Thymus (tissue), 11 donors: ENCODE results near the gene NEDD9. TPM values are rescaled to one million over a fixed set of nuclear protein-coding genes. Genes with fewer than 3 reads are reported as not detected.

Experiments used
- DNase-seq, 9 donors: peaks; one replicate each; pipeline ENCODE4 v3.0.0-alpha.2; 2013; ENCODE audit warnings: low spot score in 9 of 9, low read depth in 6 of 9, missing footprints in 1 of 9
- H3K27ac ChIP-seq, 2 donors: one replicate each; pipeline ENCODE4 v1.5.1; 2013; ENCODE audit warnings: control low read depth in 1 of 2, low read depth in 1 of 2, low read length in 1 of 2, mild to moderate bottlenecking in 1 of 2, moderate library complexity in 1 of 2
- H3K27me3 ChIP-seq, 2 donors: one replicate each; pipeline ENCODE4 v1.5.1; 2013; ENCODE audit warnings: low read length in 1 of 2; ENCODE audit not compliant: control insufficient read depth in 2 of 2, insufficient read depth in 1 of 2
- H3K36me3 ChIP-seq, 2 donors: one replicate each; pipeline ENCODE4 v1.5.1; 2013; ENCODE audit warnings: low read length in 1 of 2, mild to moderate bottlenecking in 1 of 2, moderate library complexity in 1 of 2; ENCODE audit not compliant: control insufficient read depth in 2 of 2, insufficient read depth in 2 of 2
- H3K4me1 ChIP-seq, 2 donors: one replicate each; pipeline ENCODE4 v1.5.1; 2013; ENCODE audit warnings: low read length in 2 of 2; ENCODE audit not compliant: control insufficient read depth in 2 of 2, insufficient read depth in 2 of 2
- H3K4me3 ChIP-seq, 2 donors: one replicate each; pipeline ENCODE4 v1.5.1; 2013; ENCODE audit warnings: low read length in 2 of 2, control low read depth in 1 of 2, mild to moderate bottlenecking in 1 of 2
- H3K9me3 ChIP-seq, 2 donors: one replicate each; pipeline ENCODE4 v1.5.1; 2013; ENCODE audit warnings: low read length in 1 of 2, mild to moderate bottlenecking in 1 of 2; ENCODE audit not compliant: control insufficient read depth in 2 of 2, insufficient read depth in 1 of 2
- WGBS: extraction: QIAGEN DNeasy Blood & Tissue Kit; methylation state at CpG from one replicate; pipeline ENCODE4 v1.1.7; 2013; 5-methylcytosine and 5-hydroxymethylcytosine counted together
- polyA plus RNA-seq: library from polyadenylated mRNA; stranded (reverse); fragments of 200-250 nt; gene quantifications from one replicate; pipeline ENCODE4 v1.2.3, GENCODE V29; 2013
- total RNA-seq: library from RNA; stranded (reverse); fragments of 120-200 nt; gene quantifications from one replicate; pipeline ENCODE4 v1.2.4, GENCODE V29; 2013
- donor health status: healthy.

Gene NEDD9
- total and polyA plus RNA-seq, 2 donors = 15.0 to 29.4 TPM

DNA sequence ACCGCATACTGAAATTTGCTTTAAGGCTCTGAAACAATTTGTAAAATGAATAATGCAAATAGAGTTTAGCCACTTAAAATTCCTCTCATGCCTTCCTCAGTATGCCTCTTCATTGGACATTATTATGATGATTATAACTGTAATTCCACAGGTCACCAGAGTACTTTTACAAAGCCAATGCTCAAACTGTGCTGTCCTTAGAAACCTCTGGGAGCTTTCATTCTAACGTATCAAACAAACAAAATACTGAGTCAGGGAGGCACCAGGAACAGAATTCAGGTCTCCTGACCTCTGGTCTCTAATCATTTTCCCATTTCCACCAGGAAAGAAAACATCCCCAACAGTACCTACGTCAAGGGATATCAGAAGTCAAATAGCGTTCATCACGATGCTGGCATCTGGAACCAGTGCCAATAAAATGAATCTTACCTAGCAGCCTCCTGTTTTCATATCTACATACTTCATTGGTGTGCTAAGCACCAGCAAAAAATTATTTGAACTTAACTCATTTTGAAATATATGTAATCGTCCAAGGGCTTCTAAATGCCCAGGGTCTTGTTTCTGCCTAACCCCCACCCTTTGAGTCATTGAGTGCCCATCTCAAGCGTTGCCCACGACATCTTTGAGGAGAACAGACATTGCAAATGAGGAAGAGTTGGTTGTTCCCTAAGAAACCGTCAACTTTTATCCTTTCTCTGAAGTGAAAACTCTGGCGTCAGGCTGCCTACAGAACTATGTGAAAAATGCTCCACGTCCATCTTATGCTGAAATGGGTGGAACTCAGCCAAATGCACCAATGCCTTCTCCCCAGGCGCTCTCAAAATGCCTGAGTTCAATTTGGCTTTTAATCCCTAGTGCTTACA, 37.9 kb downstream of the NEDD9 start:
- Histone ChIP-seq H3K4me1 (peaks cover 40 to 61% of the 10 kb centered on the region in 2 donors), H3K27ac (peak overlapping the region in 1 of 2 donors; percentile 13), H3K36me3 (peaks cover 26 to 28% of the 10 kb centered on the region in 2 donors), H3K9me3 (peaks cover 0 to 4% of the 10 kb centered on the region in 2 donors), H3K27me3 (no peaks in the 10 kb centered on the region), H3K4me3 (no peak overlapping the region)
- DNase-seq = no peak
- WGBS = 94% methylated on average over 12 of the region's 12 CpGs

DNA sequence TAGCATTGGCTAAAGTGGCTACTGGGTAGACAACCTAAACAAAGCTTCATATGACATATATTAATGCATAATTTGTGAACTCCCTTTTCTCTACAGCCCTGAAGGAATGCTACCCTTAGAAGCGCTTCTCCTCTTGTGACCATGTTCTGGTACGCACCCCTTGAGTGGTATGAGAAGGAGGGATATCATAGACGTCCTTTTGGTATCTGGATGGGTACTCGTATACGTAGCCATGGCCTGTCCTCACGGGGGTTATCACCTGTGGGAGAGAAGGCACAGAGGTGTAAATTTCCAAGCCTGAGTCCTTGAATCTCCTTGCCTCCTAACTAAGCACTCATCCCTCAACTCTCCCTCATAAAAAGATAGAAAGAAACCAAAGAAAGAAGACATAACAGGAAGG, 39.0 kb downstream of the NEDD9 start:
- Histone ChIP-seq H3K4me3 (no peak overlapping the region), H3K9me3 (peaks cover 0 to 4% of the 10 kb centered on the region in 2 donors), H3K27me3 (no peaks in the 10 kb centered on the region), H3K4me1 (peaks cover 32 to 51% of the 10 kb centered on the region in 2 donors), H3K27ac (no peak overlapping the region), H3K36me3 (peaks cover 36 to 38% of the 10 kb centered on the region in 2 donors)
- WGBS = 98% methylated on average over 6 of the region's 6 CpGs
- no peak for DNase-seq

DNA sequence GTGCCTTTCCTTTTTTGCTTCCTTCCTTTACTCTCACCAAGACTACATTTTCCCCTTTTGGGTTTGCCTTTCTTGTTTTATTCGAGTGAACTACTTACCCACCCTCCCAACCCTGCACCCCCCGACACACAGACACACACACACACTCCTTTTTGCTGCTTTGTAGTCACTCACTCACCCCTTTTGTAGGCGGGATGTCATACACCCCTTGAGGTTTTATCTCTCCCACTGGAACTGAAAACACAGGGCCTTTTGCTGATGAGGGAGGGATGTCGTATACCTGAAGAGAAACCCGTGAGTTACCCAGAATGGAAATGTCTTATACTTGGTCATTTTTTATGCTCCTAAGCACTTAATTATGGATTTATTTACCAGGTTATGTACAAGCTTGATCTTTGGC, 40.3 kb downstream of the NEDD9 start:
- WGBS = 47% methylated on average over 5 of the region's 5 CpGs
- Histone ChIP-seq H3K36me3 (peaks cover 46 to 50% of the 10 kb centered on the region in 2 donors), H3K4me3 (no peak overlapping the region), H3K4me1 (peaks cover 19 to 38% of the 10 kb centered on the region in 2 donors), H3K9me3 (peaks cover 0 to 4% of the 10 kb centered on the region in 2 donors), H3K27me3 (no peaks in the 10 kb centered on the region), H3K27ac (no peak overlapping the region)
- DNase-seq = no peak

DNA sequence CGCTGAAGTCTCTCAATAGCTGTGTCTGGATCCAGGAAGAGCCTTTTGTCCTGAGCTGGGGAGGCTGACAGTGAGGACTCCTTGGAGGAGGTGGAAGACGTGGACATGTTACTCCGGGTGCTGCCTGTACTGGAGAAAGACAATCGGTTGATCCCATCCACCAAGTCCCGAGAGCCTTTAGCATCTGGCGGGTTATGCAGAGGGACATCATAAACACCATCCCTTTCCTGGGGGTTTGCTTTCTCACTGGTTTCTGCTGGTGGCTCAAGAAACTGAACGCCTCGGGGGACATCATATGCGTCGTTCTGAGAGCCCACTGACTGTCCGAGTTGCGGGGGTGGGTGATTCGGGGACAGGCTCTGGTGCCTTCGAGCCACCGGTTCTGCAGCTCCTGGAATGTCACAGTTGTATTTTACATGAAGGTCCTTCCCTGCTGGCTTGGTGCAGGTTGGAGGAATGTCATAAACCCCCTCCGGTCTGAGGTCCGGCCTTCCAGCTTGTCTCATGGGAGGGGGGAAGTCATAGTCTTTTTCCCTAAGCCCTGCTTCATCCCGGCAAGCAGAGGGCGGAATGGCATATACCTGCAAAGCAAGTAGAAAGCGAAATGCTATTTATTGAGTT, 41.7 kb downstream of the NEDD9 start:
- no peak for DNase-seq
- Histone ChIP-seq H3K27me3 (no peaks in the 10 kb centered on the region), H3K27ac (no peak overlapping the region), H3K4me1 (peaks cover 9 to 24% of the 10 kb centered on the region in 2 donors), H3K9me3 (peaks cover 0 to 4% of the 10 kb centered on the region in 2 donors), H3K4me3 (no peak overlapping the region), H3K36me3 (peaks cover 49 to 63% of the 10 kb centered on the region in 2 donors)
- 98% methylated on average over 20 of the region's 20 CpGs for WGBS

DNA sequence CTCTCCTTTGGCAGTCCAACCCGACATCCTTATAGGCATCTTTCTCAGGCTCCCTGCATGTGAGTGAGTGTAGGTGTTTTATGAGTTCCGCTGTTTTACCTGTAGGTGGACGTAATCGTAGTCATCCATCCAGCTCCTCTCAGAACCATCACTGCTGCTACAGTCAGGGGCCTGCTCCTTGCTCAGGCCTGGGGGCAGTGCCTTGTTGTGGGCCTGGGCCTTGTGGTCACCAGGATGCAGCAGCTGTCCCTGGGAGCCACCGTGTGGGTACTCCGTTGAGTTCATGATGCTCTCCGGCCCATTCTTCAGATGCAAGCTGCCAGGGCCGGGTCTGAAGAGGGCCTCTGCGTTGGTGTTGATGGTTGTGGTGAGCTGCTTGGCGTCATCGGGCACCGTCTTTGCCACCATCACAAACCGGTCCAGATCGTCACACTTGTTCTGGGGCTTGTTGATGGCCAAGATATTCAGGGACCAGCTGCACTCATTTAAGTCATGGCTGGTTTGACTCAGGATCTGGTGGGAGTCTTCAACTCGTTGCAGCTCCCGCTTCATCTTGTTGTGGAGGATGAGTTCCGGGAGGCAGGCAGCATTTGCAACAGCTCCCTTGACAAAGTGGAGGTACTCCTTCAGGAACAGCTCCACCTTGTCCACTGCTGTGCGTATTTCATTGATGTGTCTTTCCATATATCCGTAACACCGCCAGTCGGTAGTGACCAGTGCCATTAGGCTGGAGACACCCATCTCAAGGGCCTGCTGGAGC, 42.4 kb downstream of the NEDD9 start:
- Histone ChIP-seq H3K27ac (no peak overlapping the region), H3K4me3 (no peak overlapping the region), H3K36me3 (peaks cover 56 to 70% of the 10 kb centered on the region in 2 donors), H3K9me3 (peaks cover 0 to 4% of the 10 kb centered on the region in 2 donors), H3K4me1 (peaks cover 4 to 18% of the 10 kb centered on the region in 2 donors), H3K27me3 (no peaks in the 10 kb centered on the region)
- no peak for DNase-seq
- 99% methylated on average over 21 of the region's 21 CpGs for WGBS

DNA sequence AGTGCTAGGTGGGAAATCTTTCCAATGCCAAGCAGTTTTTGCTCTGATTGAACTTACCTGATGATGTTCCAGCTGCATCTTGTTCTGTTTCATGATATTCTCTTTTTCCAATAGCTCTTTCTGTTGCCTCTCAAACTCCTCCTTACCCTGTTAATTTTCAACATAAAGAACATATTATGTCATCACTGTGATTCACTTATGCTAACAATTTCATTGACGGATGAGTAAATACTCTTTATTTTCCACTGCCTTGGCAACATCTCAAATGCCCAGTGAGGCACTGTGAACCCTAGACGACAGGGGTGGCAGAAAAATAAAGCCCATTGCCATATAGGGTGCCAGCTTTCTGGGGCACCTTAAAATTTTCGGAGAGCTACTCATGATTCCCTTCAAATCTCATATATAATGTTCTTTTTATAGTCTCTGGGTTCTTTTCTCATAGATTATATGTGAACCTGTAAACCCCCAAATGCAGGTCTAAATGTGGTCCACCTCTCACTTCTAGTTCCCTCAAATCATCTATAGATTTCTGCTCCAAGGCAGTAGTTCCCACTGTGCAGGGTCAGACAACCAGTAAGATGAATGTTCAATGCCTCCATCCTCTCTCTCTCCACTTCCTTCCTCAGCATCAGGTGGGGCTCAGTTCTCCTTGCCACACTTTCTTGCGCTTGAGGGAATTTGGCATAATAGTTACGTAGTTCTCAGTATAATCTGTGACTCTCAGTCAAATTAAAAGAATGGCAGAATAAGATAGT, 44.1 kb downstream of the NEDD9 start:
- H3K36me3 ChIP-seq = peaks cover 61 to 81% of the 10 kb centered on the region in 2 donors
- no peak overlapping the region for H3K27ac ChIP-seq

DNA sequence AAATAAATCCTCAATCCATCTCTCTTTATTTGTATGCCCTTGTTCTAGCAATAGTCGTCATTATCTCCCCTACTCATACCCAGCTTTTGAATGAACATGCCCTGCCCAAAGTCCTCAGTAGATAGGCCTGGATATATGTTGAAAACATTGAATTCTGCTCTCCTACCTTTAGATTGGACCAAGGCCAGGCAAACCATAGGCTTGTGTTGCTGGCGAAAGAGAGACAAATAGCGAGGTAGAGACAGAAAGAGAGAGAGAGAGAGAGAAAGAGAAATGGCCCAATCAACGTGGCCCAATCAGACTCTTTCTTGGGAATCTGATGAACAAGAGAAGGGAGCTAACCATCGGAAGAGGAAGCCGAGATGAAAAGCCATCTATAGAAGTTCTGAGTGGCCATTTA, 45.2 kb downstream of the NEDD9 start:
- Histone ChIP-seq H3K36me3 (peaks cover 58 to 79% of the 10 kb centered on the region in 2 donors), H3K4me3 (no peak overlapping the region), H3K27me3 (no peaks in the 10 kb centered on the region), H3K27ac (no peak overlapping the region), H3K9me3 (no peaks in the 10 kb centered on the region), H3K4me1 (peaks cover 3 to 5% of the 10 kb centered on the region in 2 donors)
- no peak for DNase-seq
- WGBS = 95% methylated on average over 6 of the region's 6 CpGs

More for the DNA sequence above, 44.1 kb downstream of the NEDD9 start:
- DNase-seq = no peak
- 98% methylated on average over 5 of the region's 5 CpGs for WGBS
- H3K4me3 ChIP-seq = no peak overlapping the region
- H3K4me1 ChIP-seq = peaks cover 4 to 8% of the 10 kb centered on the region in 2 donors
- H3K27me3 ChIP-seq = no peaks in the 10 kb centered on the region
- peaks cover 0 to 4% of the 10 kb centered on the region in 2 donors for H3K9me3 ChIP-seq

DNA sequence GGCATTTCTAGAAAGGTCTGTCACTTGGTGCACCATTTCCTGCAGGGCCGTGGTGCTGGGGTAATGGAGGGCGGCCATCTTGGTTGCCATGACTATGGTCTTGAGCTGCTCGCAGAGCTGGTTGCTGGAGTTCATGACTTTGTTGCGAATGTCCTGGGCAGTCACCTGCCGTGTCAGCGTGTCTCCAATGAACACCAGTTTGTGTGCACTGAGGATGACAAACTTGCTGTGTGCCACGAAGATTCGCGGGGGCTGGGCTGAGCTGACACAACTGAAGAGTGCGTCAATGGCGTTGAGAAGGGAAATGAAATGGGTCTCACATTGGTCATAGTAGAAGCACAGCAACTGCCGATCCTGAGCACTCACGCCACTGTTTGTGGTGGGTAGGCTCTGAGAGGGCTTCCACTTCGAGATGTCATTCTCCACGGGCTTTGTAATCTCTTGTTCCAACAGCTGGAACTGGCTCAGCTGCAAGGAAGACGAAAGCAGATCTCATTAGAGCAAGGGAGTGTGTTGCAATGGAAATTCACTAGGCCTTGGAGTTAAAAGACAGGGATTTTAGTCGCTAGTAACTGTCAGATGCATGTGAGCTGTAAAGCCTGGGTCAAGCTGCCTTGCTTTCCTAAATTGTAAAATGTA, 47.1 kb downstream of the NEDD9 start:
- DNase-seq = no peak

More for the DNA sequence above, 47.1 kb downstream of the NEDD9 start:
- Histone ChIP-seq H3K9me3 (no peaks in the 10 kb centered on the region), H3K36me3 (peaks cover 43 to 66% of the 10 kb centered on the region in 2 donors), H3K27ac (no peak overlapping the region), H3K4me1 (no peaks in the 10 kb centered on the region), H3K4me3 (no peak overlapping the region), H3K27me3 (no peaks in the 10 kb centered on the region)
- WGBS = 97% methylated on average over 17 of the region's 17 CpGs
